ENCODE data around the gene DNAH1.

DNAH1 gene

GRCh38 chr3:52446042-52446441 is 129.9 kb downstream of the DNAH1 start:
- Histone ChIP-seq H3K4me1 (no peaks in the 10 kb centered on the region), H3K36me3 (no peaks in the 10 kb centered on the region), H3K4me3 (ENCODE audit: low read depth, low read length) (no peak overlapping the region), H3K9me3 (no peaks in the 10 kb centered on the region), H3K27me3 (no peaks in the 10 kb centered on the region)
- TF ChIP-seq, protein P1, sequence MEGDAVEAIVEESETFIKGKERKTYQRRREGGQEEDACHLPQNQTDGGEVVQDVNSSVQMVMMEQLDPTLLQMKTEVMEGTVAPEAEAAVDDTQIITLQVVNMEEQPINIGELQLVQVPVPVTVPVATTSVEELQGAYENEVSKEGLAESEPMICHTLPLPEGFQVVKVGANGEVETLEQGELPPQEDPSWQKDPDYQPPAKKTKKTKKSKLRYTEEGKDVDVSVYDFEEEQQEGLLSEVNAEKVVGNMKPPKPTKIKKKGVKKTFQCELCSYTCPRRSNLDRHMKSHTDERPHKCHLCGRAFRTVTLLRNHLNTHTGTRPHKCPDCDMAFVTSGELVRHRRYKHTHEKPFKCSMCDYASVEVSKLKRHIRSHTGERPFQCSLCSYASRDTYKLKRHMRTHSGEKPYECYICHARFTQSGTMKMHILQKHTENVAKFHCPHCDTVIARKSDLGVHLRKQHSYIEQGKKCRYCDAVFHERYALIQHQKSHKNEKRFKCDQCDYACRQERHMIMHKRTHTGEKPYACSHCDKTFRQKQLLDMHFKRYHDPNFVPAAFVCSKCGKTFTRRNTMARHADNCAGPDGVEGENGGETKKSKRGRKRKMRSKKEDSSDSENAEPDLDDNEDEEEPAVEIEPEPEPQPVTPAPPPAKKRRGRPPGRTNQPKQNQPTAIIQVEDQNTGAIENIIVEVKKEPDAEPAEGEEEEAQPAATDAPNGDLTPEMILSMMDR (IDR thresholded peaks at IDR 0.05; ENCODE audit: low read depth, low read length) = no peak
- DNase-seq = no peak

DNA sequence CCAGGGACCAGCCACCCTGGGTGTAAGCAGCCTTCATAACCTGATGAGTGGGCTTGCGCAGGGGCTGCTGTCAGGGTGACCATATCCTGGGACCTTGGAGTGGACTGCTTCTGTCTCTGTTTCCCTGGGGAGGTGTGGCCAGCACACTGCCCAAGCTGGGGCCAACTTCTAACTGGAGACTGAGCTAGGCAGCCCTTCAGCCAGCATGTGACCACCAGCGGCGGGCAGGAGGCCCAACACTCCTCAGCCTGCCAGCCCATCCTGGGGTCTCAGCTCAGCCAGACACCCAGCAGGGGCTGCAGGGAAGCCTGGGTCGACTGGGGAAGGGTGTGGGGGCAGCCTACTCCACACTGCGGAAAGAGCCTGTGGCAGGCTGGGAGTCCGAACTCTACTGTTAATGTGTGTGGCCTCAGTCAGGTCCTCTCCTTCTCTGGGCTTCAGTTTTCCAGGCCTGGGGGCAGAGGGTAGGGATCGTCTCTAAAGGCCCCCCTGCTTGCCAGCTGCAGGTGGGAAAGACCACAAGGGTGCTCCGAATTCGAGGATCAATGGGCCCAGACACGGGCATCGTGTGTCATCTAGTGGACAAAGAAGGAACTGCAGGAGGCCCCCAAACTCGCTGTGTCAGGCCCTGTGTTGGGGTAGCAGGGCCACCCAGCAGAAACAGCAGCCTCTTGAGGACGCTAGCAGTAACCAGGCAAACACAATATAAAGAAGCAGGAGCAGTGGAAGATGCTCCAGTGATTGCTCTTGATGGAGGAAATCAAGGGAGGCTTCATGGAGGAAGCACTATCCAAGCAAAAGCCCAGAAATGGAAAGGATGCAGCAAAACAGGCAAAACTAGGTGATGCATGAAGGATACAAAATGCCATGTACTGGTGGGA is 130.8 kb downstream of the DNAH1 start:
- no peak overlapping the region for H3K4me3 ChIP-seq (ENCODE audit: low read depth, low read length)
- DNase-seq = peak; percentile 61
- no peaks in the 10 kb centered on the region for H3K9me3 ChIP-seq
- no peaks in the 10 kb centered on the region for H3K36me3 ChIP-seq
- TF ChIP-seq, protein P1 (IDR thresholded peaks at IDR 0.05; ENCODE audit: low read depth, low read length) = peak; percentile 91
- no peaks in the 10 kb centered on the region for H3K27me3 ChIP-seq
- no peaks in the 10 kb centered on the region for H3K4me1 ChIP-seq

GRCh38 chr3:52447512-52448355 is 131.6 kb downstream of the DNAH1 start:
- Histone ChIP-seq H3K4me1 (no peaks in the 10 kb centered on the region), H3K9me3 (no peaks in the 10 kb centered on the region), H3K27me3 (no peaks in the 10 kb centered on the region), H3K36me3 (no peaks in the 10 kb centered on the region), H3K4me3 (ENCODE audit: low read depth, low read length) (no peak overlapping the region)
- DNase-seq = no peak
- TF ChIP-seq, protein P1 (IDR thresholded peaks at IDR 0.05; ENCODE audit: low read depth, low read length) = no peak

All from BE2C (cell line).